Measurements from ENCODE around the gene NLGN1.

NLGN1 gene

DNA sequence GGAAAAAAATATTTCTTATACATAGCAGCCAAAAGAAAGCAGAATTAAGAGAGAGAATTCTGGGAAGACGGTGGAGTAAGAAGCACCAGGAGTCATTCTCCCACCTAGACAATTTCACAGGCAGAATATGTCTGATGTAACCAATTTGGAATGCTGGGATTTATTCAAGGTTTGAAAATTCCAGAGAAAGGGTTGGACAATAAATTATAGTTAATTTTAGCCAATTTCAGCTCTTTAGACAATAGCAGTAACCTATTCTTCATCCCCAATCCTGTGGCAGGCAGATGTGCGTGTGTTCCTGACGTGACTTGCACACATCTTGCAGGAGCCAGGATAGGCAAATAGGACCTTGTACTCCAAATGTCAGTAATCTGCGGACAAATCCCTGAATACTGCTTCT is 920.6 kb downstream of the NLGN1 start:
- no peak for DNase-seq

- DNase-seq = no peak
Measured at GRCh38 chr3:174321548-174321947, 924.0 kb downstream of the NLGN1 start.

- DNase-seq = no peak
Measured at GRCh38 chr3:174322789-174323188, 925.2 kb downstream of the NLGN1 start.

DNA sequence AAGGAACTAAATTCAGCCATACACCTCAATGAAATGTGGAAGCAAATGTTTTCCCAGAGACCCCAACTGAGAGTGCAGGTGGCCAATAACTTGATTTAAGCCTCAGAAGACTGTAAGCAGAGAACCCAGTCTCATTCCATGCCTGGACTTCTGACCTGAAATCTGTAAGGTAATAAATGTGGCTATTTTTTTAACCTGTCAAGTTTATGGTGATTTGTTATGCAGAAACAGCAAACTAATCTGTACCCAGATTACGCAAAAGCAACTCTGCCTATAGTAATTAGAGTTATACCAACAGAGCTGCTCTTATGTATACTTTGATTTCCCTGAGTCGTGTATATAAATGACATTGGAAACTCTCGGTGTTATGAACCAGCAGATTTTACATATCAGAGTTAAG is 927.6 kb downstream of the NLGN1 start:
- no peak for DNase-seq

GRCh38 chr3:174325834-174326700 is 928.5 kb downstream of the NLGN1 start:
- DNase-seq = no peak

DNA sequence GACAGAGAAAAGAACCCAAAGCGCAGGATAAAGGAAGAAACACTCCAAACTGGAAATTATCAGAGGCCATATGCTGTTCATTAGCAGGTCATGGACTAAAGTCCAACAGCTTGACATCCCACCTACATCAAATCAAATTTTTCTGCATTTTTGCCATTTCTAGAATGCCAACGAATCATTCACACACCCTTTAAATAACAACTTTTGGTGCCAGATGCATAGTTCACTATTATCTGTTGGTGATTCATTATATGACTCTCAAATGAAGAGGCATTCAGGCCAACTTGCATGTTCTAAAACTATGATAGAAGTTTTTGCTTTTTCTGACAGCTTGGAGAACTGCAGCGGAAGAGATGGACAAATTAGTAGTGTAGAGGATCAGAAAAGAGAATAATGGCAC is 931.8 kb downstream of the NLGN1 start:
- DNase-seq = no peak

DNA sequence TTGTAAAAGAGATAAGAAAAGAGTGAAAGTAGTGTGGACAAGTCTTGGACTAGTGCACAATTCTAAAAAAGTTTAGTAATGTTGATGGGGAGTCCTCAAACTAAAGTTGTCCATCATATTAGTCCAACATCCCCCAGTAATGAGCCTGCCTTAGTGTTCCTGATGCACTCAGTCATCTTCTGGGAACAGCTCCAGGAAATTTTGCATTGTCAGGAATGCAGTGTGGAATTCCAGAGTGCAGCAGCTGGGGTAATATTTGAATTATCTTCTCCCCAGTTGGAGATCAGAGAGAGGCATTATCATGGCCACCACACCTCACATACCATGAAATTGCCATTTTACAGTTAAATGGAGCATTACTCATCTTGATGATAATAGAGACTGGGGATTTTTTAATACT is 932.8 kb downstream of the NLGN1 start:
- DNase-seq = no peak

DNA sequence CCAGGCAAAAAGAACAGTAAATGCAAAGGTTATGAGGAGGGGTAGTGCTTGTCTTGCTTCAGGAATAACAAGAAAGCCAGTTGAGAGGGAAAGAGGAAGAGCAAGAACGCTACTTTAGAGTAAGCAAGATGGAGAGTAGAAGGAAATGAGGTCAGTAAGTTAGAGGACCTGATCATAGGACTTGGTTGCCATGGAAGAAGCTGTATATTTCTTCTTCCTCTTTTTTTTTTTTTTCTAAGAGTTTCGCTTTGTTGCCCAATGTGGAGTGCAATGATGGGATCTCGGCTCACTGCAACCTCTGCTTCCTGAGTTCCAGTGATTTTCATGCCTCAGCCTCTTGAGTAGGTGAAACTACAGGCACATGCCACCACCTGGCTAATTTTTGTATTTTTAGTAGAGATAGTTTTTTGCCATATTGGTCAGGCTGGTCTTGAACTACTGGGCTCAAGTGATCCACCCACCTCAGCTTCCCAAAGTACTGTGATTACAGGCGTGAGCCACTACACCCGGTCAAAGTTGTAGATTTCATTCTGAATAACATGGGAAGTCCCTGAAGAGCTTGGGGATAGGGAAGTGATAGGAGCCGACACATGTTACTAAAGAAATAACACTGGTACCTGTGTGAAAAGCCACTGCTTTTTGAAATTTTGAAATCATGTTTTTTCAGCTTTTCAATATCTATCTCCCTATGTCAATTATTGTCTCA is 933.7 kb downstream of the NLGN1 start:
- DNase-seq = no peak

- no peak for DNase-seq
Measured at GRCh38 chr3:174332391-174332790, 934.8 kb downstream of the NLGN1 start.

- DNase-seq = peak; percentile 49
Measured at GRCh38 chr3:174333640-174334039, 936.1 kb downstream of the NLGN1 start.

DNA sequence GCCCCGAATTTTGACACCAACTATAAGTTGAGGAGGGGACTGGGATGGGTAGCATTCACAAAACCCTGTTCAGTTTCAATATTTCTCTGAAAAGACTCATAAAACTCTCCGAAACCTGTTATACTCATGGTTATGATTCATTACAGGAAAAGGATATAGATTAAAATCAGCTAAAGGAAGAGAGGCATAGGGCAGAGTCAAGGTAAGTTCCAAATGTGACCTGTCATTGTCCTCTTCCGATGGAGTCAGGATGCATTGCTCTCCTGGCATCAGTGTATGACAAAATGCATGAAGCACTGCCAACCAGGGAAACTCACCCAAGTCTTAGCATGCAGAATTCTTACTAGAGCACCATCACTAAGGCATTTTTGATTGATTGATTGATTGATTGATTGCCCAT is 936.6 kb downstream of the NLGN1 start:
- no peak for DNase-seq

DNA sequence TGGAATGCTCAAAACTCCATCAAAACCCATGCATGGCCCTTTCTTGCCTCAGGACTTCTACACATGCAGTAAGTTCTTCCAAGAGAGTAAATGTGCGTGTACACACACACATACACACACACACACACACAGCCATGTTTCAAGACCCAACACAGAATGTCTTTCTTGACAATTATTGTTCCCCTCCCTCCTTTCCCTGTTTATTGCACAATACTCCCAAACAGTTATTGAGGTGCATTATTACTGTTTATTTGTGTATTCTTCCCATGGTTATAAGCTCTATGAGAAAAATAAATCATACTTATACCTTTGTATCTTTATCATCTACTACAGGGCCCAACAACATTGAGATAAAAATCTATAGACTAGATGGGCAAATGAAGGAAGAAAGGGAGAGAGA is 937.8 kb downstream of the NLGN1 start:
- DNase-seq = no peak

DNA sequence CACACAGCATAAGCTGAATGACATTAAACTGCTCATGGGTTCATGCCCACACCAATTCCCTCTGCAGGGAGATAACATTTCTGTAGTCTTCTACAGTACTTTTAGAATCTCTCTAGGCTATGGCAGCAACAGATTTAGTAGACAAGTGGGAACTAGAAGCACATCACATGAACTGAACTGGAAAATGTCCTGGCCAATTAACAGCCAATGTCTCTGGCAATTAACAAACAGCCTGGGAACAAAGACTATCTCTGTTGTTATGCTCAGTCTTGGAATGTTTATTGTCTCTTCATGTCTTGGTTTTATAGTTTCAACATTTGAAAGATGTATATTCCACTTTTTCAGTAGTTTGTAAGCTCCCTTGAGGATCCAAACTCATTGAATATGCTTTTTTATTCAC is 938.4 kb downstream of the NLGN1 start:
- no peak for DNase-seq

All from NCI-H82 (cell line).